Measurements from ENCODE around the gene WWOX.

Gene WWOX

GRCh38 chr16:78843978-78844377 is 744.5 kb downstream of the WWOX start:
- DNase-seq (ENCODE audit: low read depth in 2 of 2) = no peak

- no peak for DNase-seq (ENCODE audit: low read depth in 2 of 2)
Measured at GRCh38 chr16:78844682-78845081, 745.2 kb downstream of the WWOX start.

GRCh38 chr16:78851266-78851665 is 751.8 kb downstream of the WWOX start:
- no peak for DNase-seq (ENCODE audit: low read depth in 2 of 2)

GRCh38 chr16:78852081-78852635 is 752.7 kb downstream of the WWOX start:
- DNase-seq (ENCODE audit: low read depth in 2 of 2) = no peak

- DNase-seq (ENCODE audit: low read depth in 2 of 2) = no peak
Measured at GRCh38 chr16:78862022-78862421, 762.6 kb downstream of the WWOX start.

GRCh38 chr16:78866521-78866920 is 767.1 kb downstream of the WWOX start:
- DNase-seq (ENCODE audit: low read depth in 2 of 2) = no peak

- DNase-seq (ENCODE audit: low read depth in 2 of 2) = no peak
Measured at GRCh38 chr16:78869492-78869891, 770.0 kb downstream of the WWOX start.

- DNase-seq (ENCODE audit: low read depth in 2 of 2) = no peak
Measured at GRCh38 chr16:78871241-78871640, 771.8 kb downstream of the WWOX start.

GRCh38 chr16:78876671-78877070 is 777.2 kb downstream of the WWOX start:
- no peak for DNase-seq (ENCODE audit: low read depth in 2 of 2)

GRCh38 chr16:78877114-78877655 is 777.7 kb downstream of the WWOX start:
- DNase-seq (ENCODE audit: low read depth in 2 of 2) = no peak

GRCh38 chr16:78878570-78878969 is 779.1 kb downstream of the WWOX start:
- DNase-seq (ENCODE audit: low read depth in 2 of 2) = no peak

- no peak for DNase-seq (ENCODE audit: low read depth in 2 of 2)
Measured at GRCh38 chr16:78879011-78879410, 779.6 kb downstream of the WWOX start.

- DNase-seq (ENCODE audit: low read depth in 2 of 2) = no peak
Measured at GRCh38 chr16:78882150-78882549, 782.7 kb downstream of the WWOX start.

- DNase-seq (ENCODE audit: low read depth in 2 of 2) = no peak
Measured at GRCh38 chr16:78882751-78883150, 783.3 kb downstream of the WWOX start.

- DNase-seq (ENCODE audit: low read depth in 2 of 2) = no peak
Measured at GRCh38 chr16:78884204-78884603, 784.8 kb downstream of the WWOX start.

GRCh38 chr16:78889346-78889745 is 789.9 kb downstream of the WWOX start:
- no peak for DNase-seq (ENCODE audit: low read depth in 2 of 2)

GRCh38 chr16:78890373-78890895 is 791.0 kb downstream of the WWOX start:
- no peak for DNase-seq (ENCODE audit: low read depth in 2 of 2)

- DNase-seq (ENCODE audit: low read depth in 2 of 2) = no peak
Measured at GRCh38 chr16:78892951-78893733, 793.7 kb downstream of the WWOX start.

- DNase-seq (ENCODE audit: low read depth in 2 of 2) = no peak
Measured at GRCh38 chr16:78894886-78895285, 795.4 kb downstream of the WWOX start.

GRCh38 chr16:78895681-78896080 is 796.2 kb downstream of the WWOX start:
- no peak for DNase-seq (ENCODE audit: low read depth in 2 of 2)

GRCh38 chr16:78896280-78896679 is 796.8 kb downstream of the WWOX start:
- DNase-seq (ENCODE audit: low read depth in 2 of 2) = no peak

- no peak for DNase-seq (ENCODE audit: low read depth in 2 of 2)
Measured at GRCh38 chr16:78897299-78897698, 797.8 kb downstream of the WWOX start.
